GM21825 (cell line): ENCODE results near the gene OCA2.

Source experiments
- ATAC-seq: cut with Tn5 transposase; IDR thresholded peaks from one replicate; pipeline ENCODE4 v1.9.1; 2021; ENCODE audit warnings: mild to moderate bottlenecking, moderate library complexity; ENCODE audit not compliant: unreplicated experiment

Gene OCA2

GRCh38 chr15:28082891-28083684, 16.0 kb downstream of the OCA2 start:
- ATAC-seq: no peak

DNA sequence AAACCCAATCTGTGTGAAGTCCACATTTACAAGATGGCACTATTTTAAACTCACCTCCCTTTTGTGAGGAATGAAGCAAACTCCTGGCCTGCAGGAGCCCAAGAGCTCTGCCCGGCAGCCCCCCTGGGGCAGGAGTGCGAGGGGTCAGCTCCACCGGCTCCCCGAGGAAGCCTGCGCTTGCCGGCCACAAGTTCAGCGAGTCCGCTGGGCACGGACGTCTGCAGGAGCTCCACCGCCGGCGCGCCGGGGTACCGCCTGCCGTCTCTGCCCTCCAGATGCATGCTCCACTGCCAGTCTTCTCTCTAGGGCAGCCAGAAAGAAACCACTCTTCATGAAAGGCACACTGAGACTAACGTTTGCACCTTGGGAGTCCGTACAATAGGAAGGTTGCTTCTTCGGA, 17.5 kb downstream of the OCA2 start:
- no peak for ATAC-seq

GRCh38 chr15:28080386-28080785, 18.7 kb downstream of the OCA2 start:
- no peak for ATAC-seq

DNA sequence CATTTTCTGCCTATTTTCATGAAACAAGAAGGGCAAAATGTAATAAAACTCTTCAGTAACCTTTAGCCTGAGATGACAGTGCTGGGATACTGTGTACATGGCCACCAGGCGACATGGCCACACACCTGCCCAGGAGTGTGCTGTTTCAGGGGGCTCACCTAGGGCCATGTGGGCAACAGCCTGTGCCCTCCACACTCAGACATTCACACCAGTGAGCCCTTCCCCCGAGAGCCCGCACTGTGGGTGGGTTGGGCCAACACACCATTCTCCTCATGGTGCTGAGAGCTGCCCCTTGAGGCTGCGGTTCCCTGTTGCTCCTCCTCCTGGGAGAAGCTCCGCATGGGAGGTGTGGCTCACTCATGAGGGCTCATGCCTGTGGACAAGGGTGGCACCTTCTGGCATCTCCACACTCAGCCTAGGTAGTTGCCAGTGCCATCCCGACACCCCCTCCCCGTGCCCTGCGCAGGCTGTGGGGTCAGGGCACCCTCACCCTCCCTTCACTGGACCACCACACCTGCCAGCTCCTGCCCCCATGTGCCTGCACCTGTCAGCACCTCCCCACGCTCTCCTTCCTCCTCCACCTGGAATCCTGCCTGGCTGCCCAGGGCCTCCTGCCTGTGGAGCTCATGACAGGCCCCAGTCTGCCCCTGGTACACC, 19.7 kb downstream of the OCA2 start:
- no peak for ATAC-seq

DNA sequence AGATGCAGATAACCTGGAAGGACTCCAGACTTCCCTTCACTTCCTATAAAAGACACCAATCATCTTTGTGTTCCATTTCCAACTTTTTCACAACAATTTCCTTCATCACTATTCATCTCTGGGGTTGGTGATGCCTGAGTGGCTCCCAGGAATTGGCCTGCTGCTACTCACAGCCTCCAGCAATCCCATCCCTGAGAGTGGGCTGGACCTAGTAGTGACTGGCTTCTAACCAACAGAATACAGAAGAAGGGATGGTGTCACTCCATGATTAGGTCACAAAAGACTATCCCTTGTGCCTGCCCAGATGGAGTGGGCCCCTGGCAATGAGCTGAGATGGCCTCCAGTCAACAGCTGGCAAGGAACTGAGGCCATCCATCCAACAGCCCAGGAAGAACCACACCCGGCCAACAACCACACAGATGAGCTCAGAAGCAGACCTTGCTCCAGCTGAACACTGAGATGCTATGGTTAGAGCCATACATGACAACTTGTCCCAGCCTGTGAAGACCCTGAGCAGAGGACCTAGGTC, 20.9 kb downstream of the OCA2 start:
- no peak for ATAC-seq

DNA sequence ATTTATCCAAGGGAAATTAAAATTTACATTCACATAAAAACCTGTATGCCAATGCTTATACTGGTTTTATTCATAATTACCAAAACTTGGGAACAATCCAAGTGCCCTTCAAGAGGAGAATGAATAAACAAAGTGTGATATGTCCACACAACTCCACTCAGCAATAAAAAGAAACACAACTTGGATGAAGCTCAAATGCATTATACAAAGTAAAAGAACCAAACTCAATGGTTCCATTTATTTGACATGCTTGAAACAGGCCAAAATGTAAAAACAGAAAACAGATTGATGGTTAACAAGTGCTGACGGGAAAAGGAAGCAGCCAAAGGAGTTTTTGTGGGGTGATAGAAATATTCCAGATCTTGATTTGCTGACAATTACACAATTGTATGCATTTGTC, 23.5 kb downstream of the OCA2 start:
- no peak for ATAC-seq

- ATAC-seq: no peak
Observed at GRCh38 chr15:28068930-28069329, 30.2 kb downstream of the OCA2 start.

GRCh38 chr15:28066231-28066630, 32.9 kb downstream of the OCA2 start:
- ATAC-seq: no peak

DNA sequence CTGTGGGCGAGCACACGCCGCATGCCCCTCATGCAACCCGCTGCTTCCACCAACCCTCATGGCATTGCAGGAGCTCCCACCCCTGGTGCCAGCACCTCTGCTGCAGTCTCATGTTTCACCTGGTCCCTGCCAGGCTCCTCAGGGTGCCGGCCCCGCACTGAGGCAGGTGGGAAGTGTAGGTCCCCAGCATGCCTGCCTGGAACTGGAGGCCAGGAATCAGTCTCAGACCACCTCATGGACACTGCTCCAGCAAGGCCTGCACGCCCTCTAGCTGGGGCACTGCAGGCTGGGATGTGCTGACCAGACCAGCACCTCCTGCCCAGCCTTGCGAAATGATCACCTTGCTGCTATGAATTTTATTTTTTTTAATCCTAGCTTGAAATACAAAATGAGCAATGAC, 39.1 kb downstream of the OCA2 start:
- ATAC-seq: no peak

GRCh38 chr15:28058082-28058481, 41.0 kb downstream of the OCA2 start:
- ATAC-seq: no peak

DNA sequence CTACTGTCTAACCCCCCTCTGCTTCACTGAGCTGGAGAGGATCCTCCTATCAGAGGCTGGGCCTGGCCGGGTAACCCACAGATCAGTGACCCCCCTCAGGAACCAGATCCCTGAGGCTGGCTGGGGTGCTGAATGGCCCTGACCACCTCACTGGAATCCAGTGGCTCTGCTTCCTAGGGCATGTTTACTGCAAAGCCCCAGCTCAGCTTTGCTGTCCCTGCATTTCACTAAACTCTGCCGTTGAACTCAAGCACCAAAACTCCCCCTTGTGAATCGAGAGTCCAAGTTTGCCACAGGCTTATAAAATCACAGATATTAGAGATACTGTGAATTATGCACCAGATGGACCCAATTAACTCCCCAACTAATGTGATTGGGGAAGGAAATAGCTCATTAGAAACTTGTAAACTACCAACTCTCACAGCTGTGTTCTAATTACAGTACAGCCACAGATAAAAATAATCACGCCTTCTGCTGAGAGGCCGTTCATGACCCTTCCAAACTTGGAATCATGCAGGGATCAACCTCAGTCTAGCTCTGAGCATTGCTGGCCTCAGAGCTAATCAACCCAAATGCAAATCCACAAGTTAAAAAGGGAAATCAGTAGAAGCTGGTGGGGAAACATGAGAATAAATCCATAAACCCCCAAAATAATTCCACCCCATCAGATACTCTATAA, 47.0 kb downstream of the OCA2 start:
- ATAC-seq: no peak

DNA sequence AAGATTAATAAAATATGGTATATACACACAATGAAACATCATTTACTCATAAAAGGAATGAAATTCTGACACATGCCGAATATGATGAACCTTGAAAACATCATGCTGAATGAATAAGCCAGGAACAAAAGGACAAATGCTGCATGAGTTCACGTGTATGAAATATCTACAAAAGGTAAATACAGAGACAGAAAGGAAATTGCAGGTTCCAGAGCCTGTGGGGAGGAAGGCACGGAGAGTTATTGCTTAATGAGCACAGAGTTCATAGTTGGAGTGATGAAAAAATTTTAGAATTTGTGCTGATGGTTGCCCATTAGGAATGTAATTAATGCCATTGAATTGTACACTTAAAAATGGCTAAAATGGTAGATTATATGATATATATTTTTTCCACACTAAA, 49.5 kb downstream of the OCA2 start:
- no peak for ATAC-seq

GRCh38 chr15:28047277-28047676, 51.8 kb downstream of the OCA2 start:
- ATAC-seq: no peak

GRCh38 chr15:28044121-28044672, 54.9 kb downstream of the OCA2 start:
- ATAC-seq: no peak

GRCh38 chr15:28043691-28044091, 55.4 kb downstream of the OCA2 start:
- ATAC-seq: no peak

- ATAC-seq: no peak
Observed at GRCh38 chr15:28037969-28038590, 61.0 kb downstream of the OCA2 start.

GRCh38 chr15:28033443-28033842, 65.7 kb downstream of the OCA2 start:
- ATAC-seq: no peak

- ATAC-seq: no peak
Observed at GRCh38 chr15:28030801-28031200, 68.3 kb downstream of the OCA2 start.

DNA sequence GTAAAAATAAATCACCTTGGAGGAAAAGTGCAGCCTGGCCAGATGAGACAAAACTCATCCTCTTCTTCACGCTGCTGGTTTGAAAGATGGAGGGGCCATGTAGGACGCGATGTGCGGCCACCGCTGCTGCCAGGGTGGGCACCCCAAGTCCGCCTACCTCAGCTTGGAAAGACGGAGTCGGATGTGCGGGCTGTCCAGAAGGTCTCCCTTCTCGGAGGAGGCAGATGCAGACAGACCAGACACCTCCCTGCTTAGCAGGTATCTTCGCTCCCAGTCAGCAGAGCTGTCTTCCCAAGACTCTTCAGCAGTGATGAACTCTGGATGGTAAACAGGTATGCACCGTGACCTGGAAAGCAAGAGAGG, 71.4 kb downstream of the OCA2 start:
- ATAC-seq: no peak

GRCh38 chr15:28026764-28027713, 72.1 kb downstream of the OCA2 start:
- no peak for ATAC-seq
